GM21528 (cell line): ENCODE data around the gene ITGA2B.
"Not testable (repeated sequence)": the region's sequence is repeated elsewhere in the genome, so short reads cannot be mapped to it uniquely, and the experiment has no call there.

Source experiments
- ATAC-seq: cut with Tn5 transposase; IDR thresholded peaks from one replicate; pipeline ENCODE4 v1.9.1; 2021; ENCODE audit warnings: mild to moderate bottlenecking, moderate library complexity; ENCODE audit not compliant: unreplicated experiment, low FRiP score

Gene ITGA2B

DNA sequence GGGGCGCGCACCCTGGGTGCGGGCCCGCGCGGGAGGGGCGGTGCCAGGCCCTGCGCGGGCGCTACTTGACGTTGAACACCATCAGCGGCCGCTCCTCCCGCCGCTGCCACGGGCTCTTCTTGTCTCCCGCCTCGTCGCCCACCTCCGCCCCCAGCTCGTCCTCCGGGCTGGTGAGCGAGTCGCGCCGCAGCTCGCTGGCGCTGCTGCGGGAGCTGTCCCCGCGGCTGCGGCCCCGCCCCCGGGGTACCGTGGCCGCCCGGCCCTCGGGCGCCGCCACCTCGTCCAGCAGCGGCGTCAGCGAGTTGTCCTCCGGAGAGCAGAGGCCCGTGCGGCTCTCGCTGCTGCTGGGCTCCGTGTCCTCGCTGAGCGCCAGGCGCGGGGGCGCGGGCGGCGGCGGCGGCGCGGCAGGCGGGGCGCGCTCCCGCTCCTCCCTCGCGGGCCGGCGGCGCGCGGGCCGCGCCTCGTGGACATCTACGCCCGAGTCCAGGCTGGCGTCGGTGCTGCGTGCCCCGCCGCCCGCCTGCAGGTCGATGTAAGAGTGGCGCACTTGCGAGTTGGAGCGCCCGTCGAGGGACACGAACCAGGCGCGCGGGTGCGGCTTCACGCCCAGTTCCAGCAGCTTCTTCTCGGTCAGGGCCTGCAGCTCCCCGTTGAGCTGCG is 35.6 kb downstream of the ITGA2B start:
- ATAC-seq = no peak

DNA sequence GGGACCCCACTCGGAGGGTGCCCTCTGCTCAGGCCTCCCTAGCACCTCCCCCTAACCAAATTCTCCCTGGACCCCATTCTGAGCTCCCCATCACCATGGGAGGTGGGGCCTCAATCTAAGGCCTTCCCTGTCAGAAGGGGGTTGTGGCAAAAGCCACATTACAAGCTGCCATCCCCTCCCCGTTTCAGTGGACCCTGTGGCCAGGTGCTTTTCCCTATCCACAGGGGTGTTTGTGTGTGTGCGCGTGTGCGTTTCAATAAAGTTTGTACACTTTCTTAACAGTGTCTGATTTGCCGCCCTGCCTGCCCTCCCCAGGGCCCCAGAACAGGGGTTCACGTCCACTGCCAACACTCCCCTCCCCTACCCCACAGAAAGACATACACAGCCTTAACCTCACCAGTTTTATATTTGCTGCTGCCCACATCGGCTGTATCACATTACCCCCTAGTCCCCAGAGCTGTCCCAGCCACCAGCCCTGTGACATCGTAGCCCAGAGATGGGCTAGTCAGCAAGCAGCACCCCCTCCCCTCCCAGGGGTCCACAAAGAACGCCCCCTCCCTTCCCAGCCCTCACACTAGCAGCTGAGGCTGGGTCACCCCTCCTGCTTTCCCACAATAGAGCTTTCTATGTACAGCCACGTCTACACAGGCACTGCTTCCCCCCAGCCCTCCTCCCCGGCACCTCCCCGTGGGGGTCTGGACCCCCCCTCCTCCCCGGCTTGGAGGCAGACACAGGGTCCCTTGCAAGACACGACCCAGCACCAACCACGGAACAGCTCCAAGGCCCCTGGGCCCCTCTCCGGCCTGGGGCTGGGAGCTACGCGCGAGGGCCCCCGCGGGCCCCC is 36.4 kb downstream of the ITGA2B start:
- ATAC-seq = no peak

DNA sequence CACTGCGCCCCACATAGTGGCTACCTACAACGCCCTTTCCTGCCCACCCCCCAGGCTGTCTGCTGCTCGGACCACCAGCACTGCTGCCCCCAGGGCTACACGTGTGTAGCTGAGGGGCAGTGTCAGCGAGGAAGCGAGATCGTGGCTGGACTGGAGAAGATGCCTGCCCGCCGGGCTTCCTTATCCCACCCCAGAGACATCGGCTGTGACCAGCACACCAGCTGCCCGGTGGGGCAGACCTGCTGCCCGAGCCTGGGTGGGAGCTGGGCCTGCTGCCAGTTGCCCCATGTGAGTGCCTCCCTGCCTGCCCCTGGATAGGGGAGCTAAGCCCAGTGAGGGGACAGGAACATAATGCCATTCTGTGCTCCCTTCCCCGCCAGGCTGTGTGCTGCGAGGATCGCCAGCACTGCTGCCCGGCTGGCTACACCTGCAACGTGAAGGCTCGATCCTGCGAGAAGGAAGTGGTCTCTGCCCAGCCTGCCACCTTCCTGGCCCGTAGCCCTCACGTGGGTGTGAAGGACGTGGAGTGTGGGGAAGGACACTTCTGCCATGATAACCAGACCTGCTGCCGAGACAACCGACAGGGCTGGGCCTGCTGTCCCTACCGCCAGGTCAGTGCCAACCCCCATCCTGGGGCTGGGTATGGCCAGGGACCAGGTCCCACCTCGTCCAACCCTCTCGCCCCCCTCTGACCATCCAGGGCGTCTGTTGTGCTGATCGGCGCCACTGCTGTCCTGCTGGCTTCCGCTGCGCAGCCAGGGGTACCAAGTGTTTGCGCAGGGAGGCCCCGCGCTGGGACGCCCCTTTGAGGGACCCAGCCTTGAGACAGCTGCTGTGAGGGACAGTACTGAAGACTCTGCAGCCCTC is 37.3 kb downstream of the ITGA2B start:
- no peak for ATAC-seq

DNA sequence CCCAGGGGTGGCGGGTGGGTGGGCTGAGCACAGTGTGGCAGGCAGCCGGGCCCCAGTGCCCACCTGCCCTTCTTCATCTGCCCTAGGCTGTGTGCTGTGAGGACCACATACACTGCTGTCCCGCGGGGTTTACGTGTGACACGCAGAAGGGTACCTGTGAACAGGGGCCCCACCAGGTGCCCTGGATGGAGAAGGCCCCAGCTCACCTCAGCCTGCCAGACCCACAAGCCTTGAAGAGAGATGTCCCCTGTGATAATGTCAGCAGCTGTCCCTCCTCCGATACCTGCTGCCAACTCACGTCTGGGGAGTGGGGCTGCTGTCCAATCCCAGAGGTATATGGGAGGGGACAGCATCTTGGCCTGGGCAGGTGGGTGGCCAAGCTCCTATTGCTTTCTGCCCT is 38.0 kb downstream of the ITGA2B start:
- no peak for ATAC-seq

DNA sequence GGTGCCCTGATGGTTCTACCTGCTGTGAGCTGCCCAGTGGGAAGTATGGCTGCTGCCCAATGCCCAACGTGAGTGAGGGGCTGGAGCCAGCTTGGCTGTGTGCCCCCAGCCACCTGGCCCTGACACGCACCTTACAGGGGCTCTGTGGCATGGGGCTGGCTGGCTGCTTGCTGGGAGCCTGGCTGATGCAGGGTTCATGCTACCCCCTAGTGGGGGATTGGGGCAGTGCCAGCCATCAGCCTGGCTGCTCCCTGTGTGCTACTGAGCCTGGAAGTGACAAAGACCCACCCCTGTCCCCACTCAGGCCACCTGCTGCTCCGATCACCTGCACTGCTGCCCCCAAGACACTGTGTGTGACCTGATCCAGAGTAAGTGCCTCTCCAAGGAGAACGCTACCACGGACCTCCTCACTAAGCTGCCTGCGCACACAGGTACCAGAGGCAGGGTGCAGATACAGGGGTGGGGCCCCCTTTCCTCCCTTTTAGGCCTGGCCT is 38.7 kb downstream of the ITGA2B start:
- ATAC-seq = no peak

DNA sequence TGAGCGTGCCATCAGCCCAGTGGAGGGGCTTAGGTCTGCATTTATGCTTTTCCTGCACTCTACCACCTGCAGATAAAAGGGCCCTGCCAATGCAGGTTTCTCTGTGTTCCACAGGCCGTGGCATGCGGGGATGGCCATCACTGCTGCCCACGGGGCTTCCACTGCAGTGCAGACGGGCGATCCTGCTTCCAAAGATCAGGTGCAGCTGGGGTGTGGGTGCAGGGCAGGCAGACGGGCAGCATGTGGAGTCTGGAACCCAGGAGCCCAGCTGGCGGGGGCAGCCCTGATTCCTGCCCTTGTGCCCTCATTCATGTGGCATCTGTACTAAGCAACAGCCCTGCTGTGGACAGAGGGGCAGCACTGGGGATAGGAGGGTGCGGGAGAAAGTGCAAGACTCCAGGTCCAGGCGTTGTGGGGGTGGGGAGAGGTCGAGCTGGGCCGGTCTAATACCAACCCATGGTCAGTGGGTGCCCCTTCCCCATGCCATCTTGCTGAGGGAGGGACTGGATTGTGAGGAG is 39.8 kb downstream of the ITGA2B start:
- ATAC-seq = no peak

DNA sequence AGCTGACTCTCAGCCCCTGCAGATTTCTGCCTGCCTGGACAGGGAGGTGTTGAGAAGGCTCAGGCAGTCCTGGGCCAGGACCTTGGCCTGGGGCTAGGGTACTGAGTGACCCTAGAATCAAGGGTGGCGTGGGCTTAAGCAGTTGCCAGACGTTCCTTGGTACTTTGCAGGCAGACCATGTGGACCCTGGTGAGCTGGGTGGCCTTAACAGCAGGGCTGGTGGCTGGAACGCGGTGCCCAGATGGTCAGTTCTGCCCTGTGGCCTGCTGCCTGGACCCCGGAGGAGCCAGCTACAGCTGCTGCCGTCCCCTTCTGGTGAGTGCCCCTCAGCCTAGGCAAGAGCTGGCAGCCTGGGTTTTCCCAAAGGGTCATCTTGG is 40.5 kb downstream of the ITGA2B start:
- no peak for ATAC-seq

DNA sequence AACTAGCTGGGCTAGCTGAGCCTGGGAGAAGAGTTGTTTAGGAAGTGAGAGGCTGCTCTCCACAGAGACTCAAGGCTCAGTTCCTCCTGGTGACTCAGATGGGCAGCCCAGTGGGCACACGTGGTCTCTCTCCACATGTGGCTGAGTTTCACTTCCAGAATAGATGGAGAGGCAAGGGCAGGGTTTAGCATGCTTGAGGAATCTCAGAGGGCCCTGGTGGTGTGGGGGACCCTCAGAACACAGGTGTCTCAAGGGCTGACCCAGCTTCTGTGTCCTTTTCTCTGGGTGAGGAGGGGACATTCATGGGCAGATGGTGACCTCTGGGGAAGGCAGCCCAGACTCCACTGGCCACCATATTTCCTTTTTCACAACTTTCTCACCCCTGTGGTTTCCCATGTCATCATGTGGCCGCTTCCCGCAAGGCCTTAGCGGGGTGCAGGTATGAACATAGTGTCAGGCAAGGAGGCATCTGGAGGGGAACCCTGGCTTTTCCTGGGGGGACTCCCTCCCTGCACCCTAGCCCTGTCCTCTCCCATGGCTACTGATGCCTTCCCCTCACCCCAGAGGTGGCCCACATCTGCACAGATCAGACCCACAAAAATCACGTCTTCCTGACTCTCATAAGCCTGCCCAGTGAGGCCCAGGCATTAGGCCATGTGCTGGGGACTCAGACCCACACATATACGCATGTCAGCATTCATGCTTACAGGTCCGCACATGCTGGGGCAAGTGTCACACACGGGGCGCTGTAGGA is 41.0 kb downstream of the ITGA2B start:
- peak; percentile 41 for ATAC-seq

DNA sequence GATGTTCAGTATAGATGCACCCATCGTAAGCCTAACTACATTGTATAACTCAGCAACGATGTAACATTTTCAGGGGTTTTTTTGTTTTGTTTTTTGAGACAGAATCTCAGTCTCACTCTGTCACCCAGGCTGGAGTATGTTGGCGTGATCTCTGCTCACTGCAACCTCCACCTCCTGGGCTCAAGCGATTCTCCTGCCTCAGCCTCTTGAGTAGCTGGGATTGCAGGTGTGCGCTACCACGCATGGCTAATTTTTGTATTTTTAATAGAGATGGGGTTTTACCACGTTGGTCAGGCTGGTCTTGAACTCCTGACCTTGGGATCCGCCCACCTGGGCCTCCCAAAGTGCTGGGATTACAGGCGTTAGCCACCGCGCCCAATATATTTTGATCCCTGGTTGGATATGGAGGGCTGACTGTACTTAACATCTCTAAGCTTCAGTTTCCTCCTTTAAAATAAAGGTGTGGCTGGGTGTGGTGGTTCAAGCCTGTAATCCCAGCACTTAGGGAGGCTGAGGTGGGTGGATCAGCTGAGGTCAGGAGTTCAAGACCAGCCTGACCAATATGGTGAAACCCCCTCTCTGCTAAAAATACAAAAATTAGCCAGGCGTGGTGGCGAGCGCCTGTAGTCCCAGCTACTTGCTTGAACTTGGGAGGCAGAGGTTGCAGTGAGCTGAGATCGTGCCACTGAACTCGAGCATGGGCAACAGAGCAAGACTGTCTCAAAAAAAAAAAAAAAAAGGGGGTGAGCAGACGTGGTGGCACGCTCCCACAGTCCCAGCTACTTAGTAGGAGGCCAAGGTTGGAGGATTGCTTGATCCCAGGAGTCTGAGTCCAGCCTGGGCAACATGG is 42.0 kb downstream of the ITGA2B start:
- not testable (repeated sequence) for ATAC-seq

DNA sequence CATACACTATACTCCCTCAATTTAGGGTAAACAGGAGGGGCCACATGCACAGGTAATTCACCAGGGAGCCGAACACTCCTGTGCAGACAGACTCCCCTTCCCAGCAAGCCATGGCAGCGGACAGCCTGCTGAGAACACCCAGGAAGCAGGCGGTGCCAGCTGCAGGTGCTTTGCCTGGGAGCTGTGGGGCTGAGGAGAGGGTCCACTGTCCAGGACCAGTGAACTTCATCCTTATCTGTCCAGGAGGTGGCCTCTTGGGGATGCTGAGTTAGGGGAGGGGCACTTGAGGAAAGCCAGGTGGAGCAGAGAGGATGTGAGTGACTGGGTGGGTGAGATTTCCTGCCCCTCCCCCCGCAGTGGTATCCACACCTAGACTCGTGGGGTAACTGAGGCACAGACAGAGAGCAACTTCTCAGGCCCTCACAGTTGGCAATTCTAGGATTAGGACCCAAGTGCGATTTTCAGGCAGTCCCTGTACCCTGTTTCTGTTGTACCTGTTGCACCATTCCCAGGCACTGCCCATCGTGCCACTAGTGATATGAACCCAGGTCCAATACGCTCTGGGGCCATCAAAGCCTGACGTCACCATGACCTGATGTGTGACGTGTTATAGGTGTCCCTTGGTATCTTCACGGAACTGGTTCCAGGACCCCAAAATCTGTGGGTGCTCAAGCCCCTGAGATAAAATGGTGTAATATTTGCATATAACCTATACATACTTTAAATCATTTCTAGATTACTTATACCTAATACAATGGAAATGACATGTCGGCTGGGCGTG is 43.2 kb downstream of the ITGA2B start:
- ATAC-seq = no peak

DNA sequence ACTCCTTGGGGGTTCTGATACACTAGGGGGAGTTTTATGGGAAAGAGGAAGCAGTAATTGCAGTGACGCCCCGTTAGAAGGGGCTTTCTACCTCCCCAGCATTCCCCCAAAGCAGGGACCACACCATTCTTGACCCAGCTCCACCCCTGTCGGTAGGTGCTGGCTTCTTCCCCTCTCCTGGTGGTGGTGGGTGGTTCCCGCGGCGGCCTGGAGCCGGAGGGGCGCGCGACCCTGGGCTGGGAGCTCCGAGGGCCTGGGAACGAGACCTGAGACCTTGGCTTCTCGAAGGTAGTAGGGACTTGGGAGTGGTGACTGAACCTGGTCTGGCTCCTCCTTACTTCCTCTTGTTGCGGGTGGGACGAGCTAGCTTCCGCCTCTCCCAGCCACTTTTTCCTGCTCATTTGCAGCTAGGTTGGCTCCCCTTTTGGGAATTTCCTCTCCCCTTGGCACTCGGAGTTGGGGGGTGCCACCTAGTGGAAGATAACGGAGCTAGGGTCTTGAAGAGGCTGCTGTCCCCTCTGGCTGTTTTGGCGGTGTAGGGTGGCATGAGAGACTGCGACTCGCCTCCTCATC is 43.9 kb downstream of the ITGA2B start:
- no peak for ATAC-seq

DNA sequence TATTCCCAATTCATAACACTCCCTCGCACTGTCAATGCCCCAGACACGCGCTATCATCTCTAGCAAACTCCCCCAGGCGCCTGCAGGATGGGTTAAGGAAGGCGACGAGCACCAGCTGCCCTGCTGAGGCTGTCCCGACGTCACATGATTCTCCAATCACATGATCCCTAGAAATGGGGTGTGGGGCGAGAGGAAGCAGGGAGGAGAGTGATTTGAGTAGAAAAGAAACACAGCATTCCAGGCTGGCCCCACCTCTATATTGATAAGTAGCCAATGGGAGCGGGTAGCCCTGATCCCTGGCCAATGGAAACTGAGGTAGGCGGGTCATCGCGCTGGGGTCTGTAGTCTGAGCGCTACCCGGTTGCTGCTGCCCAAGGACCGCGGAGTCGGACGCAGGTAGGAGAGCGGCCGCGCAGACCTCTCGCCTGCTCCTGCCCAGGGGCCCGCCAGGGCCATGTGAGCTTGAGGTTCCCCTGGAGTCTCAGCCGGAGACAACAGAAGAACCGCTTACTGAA is 44.5 kb downstream of the ITGA2B start, which contains the start of gene GRN:
TSS of gene GRN (plus strand) at position 364 of the 515 bp plus-strand sequence. CDS start 3,863 bp downstream, outside the sequence.
- ATAC-seq = peak; percentile 44

DNA sequence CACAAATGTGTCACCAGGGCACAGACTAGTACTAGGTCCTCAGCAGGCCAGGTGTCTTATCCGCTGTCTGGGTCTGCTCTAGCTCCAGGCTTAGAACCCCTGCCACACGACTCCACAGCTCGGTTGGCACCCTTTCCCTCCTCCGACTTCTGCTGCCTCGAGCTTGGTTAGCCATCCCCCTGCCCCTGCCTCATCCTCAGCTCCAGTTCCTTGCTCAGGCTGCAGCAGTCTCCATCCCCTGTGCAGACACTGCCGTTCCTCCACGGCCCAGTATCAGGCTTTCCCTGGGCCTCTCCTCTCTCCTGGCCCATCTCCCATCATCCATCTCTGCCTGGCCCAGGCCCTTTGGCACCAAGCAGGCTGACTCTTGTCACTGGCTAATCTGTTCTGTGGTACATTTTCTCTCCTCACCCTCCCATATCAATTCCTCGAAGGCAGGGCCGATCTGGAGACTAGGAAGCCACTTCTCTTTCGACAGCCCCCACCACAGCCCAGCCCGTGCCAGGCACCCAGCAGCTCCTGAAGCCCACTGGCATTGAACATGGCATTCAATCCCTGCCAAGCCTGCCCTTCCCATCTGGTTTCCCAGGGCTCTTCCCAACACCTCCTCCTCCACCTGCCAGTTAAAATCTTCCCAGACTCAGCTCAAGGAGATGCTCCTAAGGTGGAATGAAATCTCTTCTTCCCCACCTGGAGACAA is 45.8 kb downstream of the ITGA2B start:
- ATAC-seq = no peak

DNA sequence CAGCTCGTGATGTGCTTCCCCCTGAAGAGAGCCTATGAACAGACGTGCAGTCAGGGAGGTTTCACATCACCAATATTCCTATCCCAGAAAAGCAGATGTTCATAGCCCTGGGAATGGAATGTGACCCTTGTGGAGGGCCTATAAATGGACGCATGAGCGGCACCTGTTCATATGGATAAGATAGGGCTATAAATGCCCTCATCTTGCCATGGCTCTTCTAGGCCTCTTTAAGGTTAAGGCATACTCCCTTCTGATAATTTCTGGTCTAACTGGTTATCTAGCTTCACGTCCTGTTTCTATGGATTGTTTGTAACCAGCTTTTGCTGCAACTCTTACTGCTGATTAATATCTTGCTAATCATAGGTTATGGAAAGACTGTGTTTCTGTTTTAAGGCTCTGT is 48.9 kb downstream of the ITGA2B start:
- ATAC-seq = not testable (repeated sequence)

DNA sequence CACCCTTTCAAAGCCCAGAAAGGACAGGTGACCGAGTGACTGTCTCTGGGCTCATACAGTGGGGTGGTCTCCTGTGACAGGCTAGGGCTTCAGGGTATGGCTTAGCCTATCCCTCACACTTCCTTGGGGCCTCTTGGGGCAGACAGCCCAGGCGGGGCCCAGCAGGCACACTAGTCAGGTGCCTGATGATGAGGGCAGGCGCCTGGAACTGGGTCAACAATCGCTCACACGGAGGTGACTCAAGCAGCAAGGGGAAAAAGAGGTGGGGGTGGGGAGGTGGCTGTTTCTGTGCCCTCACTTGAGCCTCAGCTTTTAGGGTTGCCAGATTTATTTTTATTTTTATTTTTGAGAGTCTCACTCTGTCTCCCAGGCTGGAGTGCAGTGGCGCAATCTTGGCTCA is 50.7 kb downstream of the ITGA2B start:
- no peak for ATAC-seq

DNA sequence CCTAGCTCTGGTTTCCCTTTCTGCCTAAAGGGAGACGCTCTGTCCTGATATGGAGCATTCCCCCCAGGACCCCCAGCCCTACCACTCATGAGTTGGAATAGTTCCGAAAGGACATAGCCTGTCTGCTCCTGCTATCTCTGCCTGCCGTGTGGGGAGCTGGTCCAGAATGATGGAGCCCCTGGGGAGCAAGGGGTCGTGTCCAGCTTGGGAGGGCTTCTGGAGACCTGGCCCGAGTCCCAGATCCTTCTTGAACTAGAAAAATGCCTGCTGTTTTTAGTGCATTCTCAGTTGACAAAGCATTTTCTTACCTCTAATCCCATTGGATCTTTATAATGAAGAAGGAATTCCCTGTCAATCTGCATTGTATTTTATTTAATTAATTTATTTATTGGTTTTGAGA is 53.5 kb downstream of the ITGA2B start:
- no peak for ATAC-seq

DNA sequence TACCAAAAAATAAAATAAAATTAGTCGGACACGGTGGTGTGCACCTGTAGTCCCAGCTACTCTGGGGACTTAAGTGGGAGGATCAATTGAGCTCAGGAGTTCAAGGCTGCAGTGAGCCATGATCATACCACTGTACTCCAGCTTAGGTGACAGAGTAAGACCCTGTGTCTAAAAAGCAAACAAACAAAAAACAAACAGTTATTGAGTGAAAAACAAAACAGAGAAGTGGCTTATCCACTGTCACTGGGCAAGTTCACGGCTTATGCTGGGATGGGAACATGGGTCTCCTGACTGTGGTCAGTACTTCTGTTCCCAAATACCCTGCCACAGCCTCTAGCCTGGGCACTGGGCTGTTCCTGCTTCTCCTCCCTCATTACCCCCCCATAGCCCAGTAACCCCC is 53.9 kb downstream of the ITGA2B start:
- ATAC-seq = no peak
